NCI-H2227 (cell line): ENCODE data around the gene DMD.

ENCODE experiments used
- DNase-seq: peaks from one replicate; lab custom pipeline; 2025; ENCODE audit not compliant: unreplicated experiment; lab: John Stamatoyannopoulos, UW

Gene DMD

GRCh38 chrX:31258166-31258565 lies 1953.2 kb downstream of the DMD start:
- no peak for DNase-seq

- DNase-seq, result no peak
Observed at GRCh38 chrX:31255310-31256033, 1955.9 kb downstream of the DMD start.

- no peak for DNase-seq
Observed at GRCh38 chrX:31252133-31252532, 1959.2 kb downstream of the DMD start.

GRCh38 chrX:31251336-31251735 lies 1960.0 kb downstream of the DMD start:
- DNase-seq, result no peak

GRCh38 chrX:31245714-31246113 lies 1965.6 kb downstream of the DMD start:
- no peak for DNase-seq

GRCh38 chrX:31243804-31244203 lies 1967.5 kb downstream of the DMD start:
- DNase-seq, result no peak

GRCh38 chrX:31240982-31241381 lies 1970.4 kb downstream of the DMD start:
- DNase-seq, result no peak

GRCh38 chrX:31237189-31237588 lies 1974.2 kb downstream of the DMD start:
- no peak for DNase-seq

GRCh38 chrX:31236231-31236630 lies 1975.1 kb downstream of the DMD start:
- DNase-seq, result no peak

- DNase-seq, result no peak
Observed at GRCh38 chrX:31233941-31234496, 1977.3 kb downstream of the DMD start.

GRCh38 chrX:31232506-31232905 lies 1978.8 kb downstream of the DMD start:
- no peak for DNase-seq

GRCh38 chrX:31228909-31229308 lies 1982.4 kb downstream of the DMD start:
- DNase-seq, result no peak

- no peak for DNase-seq
Observed at GRCh38 chrX:31228415-31228832, 1982.9 kb downstream of the DMD start.

- no peak for DNase-seq
Observed at GRCh38 chrX:31227250-31227649, 1984.1 kb downstream of the DMD start.

- no peak for DNase-seq
Observed at GRCh38 chrX:31225819-31226218, 1985.5 kb downstream of the DMD start.

- no peak for DNase-seq
Observed at GRCh38 chrX:31224381-31225012, 1986.9 kb downstream of the DMD start.

- no peak for DNase-seq
Observed at GRCh38 chrX:31223817-31224216, 1987.5 kb downstream of the DMD start.

- no peak for DNase-seq
Observed at GRCh38 chrX:31222946-31223345, 1988.4 kb downstream of the DMD start.

GRCh38 chrX:31219174-31219573 lies 1992.2 kb downstream of the DMD start:
- no peak for DNase-seq

GRCh38 chrX:31217084-31217483 lies 1994.3 kb downstream of the DMD start:
- no peak for DNase-seq

GRCh38 chrX:31215277-31215815 lies 1996.0 kb downstream of the DMD start:
- no peak for DNase-seq

GRCh38 chrX:31213941-31214340 lies 1997.4 kb downstream of the DMD start:
- no peak for DNase-seq
